T-helper 2 cell (primary cell): Measurements from ENCODE around the gene ADK.
"Not testable (repeated sequence)": the region's sequence is repeated elsewhere in the genome, so short reads cannot be mapped to it uniquely, and the experiment has no call there.

Source experiments
- DNase-seq, 5 experiments: peaks; one replicate each; pipeline versions ENCODE4 v3.0.0 to v3.0.0-alpha.2; 2012 to 2022
- total RNA-seq, 2 donors: gene quantifications; one replicate each; lab custom pipeline; 2026; lab: John Stamatoyannopoulos, UW

Gene ADK
- total RNA-seq = 24.0 to 32.1 reads per million in 2 donors

DNA sequence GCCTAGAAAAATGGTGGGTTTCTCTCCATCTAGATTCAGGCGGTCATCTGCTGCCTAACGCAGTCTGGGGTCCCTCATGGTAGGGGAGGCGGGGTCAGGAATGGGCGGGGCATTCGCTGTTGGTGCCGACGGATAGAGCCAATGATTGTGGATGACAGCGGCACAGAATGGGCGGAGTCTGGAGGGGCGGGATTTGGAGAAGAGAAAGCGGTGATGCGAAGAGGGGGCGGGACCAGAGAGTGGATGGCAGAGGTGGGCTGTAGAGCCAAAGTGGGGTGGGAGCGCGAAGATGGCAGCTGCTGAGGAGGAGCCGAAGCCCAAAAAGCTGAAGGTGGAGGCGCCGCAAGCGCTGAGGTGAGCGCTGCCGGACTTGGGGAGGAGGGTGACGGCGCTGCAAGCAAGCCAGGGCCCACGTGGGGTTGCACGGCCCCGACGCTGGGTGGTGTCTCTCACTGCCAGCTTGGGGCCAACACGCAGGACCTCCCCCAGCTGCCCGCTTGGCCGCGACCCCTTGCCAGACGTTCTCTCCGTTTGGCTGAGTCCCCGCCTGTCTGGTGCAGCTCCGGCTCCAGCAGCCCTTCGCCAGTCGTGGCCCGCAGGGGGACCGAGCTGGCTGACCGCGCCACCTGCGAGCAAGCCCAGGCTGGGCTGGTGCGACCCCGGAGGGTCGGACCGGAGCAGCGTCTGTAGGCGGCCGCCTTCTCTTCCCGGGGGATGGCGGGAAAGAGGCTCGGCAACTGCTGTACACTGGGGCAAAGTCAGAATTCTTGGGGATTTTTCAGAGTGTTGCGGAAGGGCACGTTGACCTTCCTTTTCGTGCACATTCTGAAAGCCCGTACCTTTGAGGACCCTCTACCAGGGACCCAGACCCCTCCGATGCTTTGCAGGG is at the start of gene ADK:
TSS of gene ADK (plus strand) at position 232 of the 889 bp plus-strand sequence. CDS start at position 290, 58 bp downstream.
- peak; percentile 98 to 100 (median 100) for DNase-seq

- DNase-seq = peak in 1 of 5 experiments; percentile 52
Observed at GRCh38 chr10:74103560-74104258, 47.3 kb upstream of the ADK start.

DNA sequence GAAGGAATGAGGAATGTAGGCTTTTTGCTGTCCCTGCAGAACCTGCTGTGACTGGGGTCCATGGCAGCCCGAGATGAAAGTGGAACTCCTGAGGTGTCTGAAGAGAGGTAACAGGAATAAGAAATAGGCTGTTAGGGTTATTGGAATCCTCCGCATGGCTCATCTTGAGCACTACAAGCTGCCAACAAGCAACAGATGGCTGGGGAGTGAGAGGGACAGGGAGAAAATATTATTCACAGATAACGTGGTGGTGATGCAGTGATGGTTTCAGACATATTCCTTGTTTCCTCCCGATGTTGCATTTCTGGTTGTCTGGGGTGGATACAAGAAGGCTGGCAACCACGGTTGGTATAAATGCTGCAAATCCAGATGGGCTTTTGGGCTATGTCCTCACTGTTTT is 46.5 kb upstream of the ADK start:
- DNase-seq = no peak

- DNase-seq = no peak
Observed at GRCh38 chr10:74104996-74105395, 46.0 kb upstream of the ADK start.

DNA sequence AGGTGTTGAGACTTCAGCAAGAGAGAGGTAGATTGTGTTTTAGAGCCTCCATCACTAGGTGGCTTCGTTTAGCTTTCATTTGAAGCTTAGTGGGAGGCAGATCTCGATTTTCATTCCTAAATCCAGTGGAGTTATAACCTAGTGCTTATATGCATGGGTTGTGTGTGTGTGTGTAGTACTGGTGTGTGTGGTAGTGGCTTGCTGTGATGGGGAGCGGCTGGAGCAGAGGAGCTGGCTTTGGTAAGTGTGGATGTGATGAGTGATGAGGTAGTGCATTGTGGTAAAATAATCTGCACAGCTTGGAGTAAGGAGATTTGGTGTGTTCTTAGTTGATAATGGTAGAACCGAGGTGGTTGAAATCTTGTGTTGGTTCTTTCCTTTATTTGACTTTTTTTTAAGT is 43.6 kb upstream of the ADK start:
- DNase-seq = no peak

DNA sequence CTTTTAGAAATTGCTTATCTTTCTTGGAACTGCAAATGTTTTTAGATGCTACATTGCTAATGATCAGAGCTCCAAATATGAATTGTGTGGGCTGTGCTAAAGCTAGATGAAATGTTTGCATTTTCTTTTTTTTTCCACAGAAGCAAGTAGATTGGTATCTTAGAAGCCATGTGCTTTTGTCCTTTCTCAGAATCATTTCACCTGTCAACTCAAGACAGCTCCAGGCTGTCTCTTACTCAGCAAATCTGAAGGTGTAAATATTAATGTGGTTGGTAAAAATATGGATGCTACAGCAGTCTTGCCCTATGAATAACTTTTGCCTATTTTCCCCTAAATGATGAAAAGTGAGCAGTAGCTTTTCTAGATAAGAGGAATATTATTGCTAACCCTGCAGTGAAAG is 41.6 kb upstream of the ADK start:
- DNase-seq = peak in 1 of 5 experiments; percentile 66

GRCh38 chr10:74110120-74110519 is 40.9 kb upstream of the ADK start:
- no peak for DNase-seq

DNA sequence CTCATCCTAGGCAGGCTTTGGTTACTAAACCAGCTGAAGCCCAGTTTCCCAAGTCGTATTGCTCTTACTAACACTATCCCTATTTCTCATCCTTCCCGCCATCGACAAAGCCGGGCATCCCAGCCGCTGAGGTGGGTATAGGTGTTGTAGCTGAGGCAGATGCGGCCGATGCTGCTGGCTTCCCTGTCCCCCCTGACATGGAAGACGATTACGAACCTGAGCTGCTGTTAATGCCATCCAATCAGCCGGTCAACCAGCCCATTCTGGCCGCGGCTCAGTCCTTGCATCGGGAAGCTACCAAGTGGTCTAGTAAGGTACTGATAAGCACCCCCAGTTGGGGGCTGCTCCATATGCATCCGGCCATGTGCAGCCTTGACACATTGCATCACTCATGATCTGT is 39.2 kb upstream of the ADK start:
- no peak for DNase-seq

DNA sequence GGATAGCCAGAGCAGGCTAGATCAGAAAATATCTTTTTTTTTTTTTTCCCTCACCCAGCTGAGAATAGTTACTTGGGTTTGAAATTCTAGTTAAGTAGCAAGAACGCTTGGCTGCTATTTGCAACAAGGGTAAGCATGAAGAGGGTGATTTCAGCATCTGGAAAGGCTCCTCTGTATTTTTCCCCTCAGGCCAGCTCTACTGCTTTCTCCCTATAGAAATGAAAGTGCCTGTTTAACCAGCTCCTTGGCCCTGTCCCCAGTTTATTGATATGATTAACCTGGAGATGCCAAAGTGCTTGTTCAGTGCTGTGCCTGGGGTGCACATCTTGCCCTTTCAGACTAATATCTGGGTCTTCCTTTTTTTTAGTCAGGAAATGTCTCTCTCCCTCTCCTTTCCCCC is 37.5 kb upstream of the ADK start:
- DNase-seq = no peak

DNA sequence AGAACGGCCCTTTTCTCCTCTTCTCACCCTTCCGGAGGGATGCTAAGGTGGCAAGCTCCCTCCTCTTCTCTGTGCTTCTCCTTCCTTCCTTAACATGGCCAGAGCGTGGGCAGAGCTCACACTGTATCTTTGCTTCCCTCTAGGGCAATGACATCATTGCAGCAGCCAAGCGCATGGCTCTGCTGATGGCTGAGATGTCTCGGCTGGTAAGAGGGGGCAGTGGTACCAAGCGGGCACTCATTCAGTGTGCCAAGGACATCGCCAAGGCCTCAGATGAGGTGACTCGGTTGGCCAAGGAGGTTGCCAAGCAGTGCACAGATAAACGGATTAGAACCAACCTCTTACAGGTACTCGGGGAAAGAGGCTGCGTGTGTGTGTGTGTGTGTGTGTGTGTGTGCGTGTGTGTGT is 37.0 kb upstream of the ADK start:
- no peak for DNase-seq

- no peak for DNase-seq
Observed at GRCh38 chr10:74117738-74118137, 33.3 kb upstream of the ADK start.

GRCh38 chr10:74118804-74119203 is 32.2 kb upstream of the ADK start:
- DNase-seq = no peak

DNA sequence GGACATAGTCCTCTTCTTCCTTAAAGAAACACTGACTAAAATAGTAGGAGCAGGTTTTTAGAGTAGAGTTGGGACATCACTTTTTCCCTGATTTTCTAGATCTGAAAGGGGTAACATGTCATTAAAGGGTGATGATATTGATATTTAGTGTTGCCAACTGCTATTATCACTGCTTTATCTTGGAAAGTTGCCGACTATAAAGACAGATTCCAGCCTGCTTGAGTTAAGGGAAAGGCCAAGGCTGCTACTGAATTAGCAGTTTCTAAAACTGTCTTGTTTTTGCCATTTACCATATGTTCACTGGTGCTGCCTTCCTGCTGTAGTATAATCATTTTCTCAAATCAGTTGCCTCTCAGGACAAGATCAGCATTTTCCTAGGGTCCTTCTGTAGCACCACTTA is 30.1 kb upstream of the ADK start:
- no peak for DNase-seq

GRCh38 chr10:74121368-74121767 is 29.7 kb upstream of the ADK start:
- DNase-seq = no peak

DNA sequence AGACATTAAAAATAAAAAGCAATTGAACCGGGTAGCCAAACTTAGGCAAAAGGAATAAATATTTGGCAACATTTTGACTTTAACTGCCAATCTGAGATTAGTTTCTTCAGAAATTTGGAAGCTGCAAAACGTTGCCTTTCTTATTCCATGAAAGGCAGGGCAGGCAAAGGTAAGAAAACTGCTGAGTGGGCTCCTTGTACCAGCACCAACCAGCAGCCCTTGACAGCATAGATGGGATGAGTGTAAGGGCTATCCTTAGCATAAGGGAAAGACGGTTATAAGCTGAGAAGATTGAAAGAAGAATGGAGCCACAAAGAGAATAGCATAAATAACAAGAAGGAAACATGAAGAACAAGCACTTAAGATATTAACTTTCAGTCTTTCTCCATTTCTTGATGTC is 29.0 kb upstream of the ADK start:
- no peak for DNase-seq

DNA sequence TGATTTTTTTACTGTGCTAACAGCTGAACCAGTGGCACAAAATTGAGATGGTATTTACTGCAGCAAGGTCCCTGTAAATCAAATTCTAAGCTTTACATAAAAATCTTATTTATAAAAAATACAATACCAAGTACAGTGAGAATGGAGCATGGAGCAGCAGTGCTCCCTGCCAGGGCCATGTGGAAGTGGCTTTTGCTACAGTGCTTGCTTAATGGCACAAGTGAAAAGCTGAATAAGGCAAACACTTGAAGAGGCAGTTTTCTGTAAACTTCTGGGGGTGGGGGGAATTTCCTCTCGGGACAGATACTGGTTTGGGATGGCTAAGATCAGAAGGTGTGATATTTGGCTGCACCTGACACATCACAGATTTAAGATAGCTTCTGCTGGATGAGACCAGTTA is 27.9 kb upstream of the ADK start:
- no peak for DNase-seq

- DNase-seq = no peak
Observed at GRCh38 chr10:74133923-74134820, 16.8 kb upstream of the ADK start.

DNA sequence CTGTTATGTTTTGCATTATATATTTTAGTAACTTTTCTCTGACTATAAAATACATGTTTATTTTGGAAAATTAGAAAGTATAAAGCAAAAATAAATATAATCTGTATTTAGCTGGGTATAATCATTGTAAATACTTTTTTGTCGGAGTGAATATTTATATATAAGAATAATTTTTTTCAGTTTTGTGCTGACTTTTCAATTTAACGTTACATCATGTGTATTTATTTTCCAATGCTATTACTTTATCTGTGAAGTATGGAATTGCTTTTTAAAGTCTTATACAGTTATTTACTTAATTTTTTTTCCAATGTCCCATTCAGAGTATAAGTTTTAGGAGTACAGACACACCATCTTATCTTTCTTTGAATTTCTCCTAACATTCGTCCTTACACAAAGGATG is 15.6 kb upstream of the ADK start:
- DNase-seq = no peak

DNA sequence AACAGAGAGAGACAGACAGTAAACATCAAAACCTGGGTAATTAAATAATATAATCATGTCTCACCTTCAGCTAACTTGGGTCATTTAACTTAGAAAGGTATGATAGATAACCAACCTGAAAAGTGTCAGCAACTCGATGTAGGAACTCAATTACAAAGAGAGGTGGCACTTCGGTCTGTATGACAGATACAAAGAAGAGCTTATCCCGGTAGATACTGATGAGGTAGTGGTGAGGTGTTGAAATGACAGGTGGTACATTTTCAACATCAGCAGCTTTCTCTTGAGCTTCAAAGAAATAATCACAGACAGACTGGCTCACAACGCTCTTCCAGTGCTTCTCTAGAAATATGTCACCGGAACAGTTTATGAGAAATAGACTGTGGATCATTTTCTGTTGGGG is 13.0 kb upstream of the ADK start:
- DNase-seq = no peak

- not testable (repeated sequence) for DNase-seq
Observed at GRCh38 chr10:74138596-74138995, 12.4 kb upstream of the ADK start.

- no peak for DNase-seq
Observed at GRCh38 chr10:74139981-74140380, 11.0 kb upstream of the ADK start.

DNA sequence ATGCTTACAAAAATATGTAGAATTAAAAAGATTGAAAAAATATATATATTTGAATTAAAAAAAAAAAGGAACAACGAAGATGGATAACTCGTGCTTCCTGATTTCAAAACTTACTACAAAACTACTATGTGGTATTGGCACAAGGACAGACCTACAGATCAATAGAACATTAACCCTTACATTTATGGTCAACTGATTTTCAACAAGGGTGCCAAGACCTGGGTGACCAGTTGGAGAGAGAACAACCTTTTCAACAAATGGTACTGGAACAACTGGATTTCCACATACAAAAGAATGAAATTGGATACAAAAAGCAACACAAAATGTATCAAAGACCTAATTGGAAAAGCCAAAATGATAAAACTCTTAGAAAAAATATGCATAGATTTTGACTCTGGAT is 10.5 kb upstream of the ADK start:
- DNase-seq = no peak

DNA sequence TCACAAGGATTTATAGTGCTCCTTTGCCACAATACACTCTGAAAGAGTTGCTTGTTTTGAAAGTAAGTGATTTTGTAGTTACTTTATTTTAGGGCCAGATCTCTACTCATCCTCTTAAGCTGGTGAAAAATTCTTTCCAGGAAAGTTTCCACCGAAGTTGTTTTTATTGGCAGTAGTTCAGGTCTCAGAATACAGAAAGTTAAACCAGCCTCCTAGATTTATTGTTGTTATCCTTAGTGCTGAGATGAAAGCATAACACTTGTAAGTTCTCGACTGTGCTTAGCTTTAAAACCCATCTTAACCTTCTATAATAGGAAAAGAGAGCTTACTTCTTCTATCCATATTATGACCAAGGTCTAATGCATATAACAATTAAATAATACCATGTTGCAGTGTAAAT is 5.9 kb upstream of the ADK start:
- DNase-seq = no peak
